ACC112 (cell line): ENCODE measurements around the gene NHERF2.

Source experiments
- H2AFZ ChIP-seq: fragments of 200-600 bp; sonication (generic); one replicate; pipeline ENCODE4 v1.6.0; 2017; ENCODE audit warnings: antibody characterized with exemption, low read length; ENCODE audit not compliant: unreplicated experiment
- H3K27ac ChIP-seq: fragments of 200-600 bp; sonication (generic); 2 replicates; pipeline ENCODE4 v1.5.1; 2014; ENCODE audit warnings: low read depth, mild to moderate bottlenecking, antibody characterized with exemption, low read length, moderate library complexity
- H3K27me3 ChIP-seq: fragments of 200-600 bp; sonication (generic); 2 replicates; pipeline ENCODE4 v1.6.1; 2014; ENCODE audit warnings: mild to moderate bottlenecking, antibody characterized with exemption, low read length, moderate library complexity, mixed read lengths; ENCODE audit not compliant: insufficient read depth
- H3K36me3 ChIP-seq: fragments of 200-600 bp; sonication (generic); 2 replicates; pipeline ENCODE4 v1.6.1; 2016; ENCODE audit warnings: mild to moderate bottlenecking, antibody characterized with exemption, low read length, moderate library complexity, mixed read lengths; ENCODE audit not compliant: insufficient read depth
- H3K4me1 ChIP-seq: fragments of 200-600 bp; sonication (generic); one replicate; pipeline ENCODE4 v1.6.1; 2016; ENCODE audit warnings: low read length, mixed read lengths; ENCODE audit not compliant: insufficient read depth, unreplicated experiment, control insufficient read depth
- H3K4me3 ChIP-seq: fragments of 200-600 bp; sonication (generic); 2 replicates; pipeline ENCODE4 v1.5.1; 2014; ENCODE audit warnings: mild to moderate bottlenecking, low read depth, low read length
- H3K79me2 ChIP-seq: fragments of 200-600 bp; sonication (generic); one replicate; pipeline ENCODE4 v1.6.0; 2016; ENCODE audit warnings: low read length; ENCODE audit not compliant: control insufficient read depth, unreplicated experiment, insufficient read depth

NHERF2 gene

DNA sequence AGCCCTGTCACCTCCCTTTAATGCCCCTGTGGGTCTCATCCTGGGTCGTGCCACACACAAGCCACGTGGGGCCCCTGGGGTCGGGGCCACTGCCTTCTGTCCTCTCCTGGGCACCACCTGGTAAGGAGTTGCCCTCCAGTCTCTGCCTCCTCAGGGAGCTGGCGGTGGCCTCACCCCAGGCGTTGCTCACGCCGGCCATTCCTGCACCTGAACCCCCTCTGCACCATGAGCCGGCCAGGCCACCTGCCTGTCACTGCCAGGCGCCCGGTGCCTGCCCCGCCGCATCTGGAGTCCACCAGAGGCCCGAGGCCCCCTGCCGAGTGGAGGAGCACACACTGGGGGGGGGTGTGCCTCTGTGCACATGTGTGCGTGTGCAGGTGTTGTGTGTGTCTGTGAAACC is 10.4 kb downstream of the NHERF2 start:
- Histone ChIP-seq H3K27me3 (no peaks in the 10 kb centered on the region), H3K4me1 (peaks cover 43% of the 10 kb centered on the region), H3K27ac (no peak overlapping the region), H3K79me2 (no peaks in the 10 kb centered on the region), H3K4me3 (no peak overlapping the region), H2AFZ (no peak overlapping the region), H3K36me3 (no peaks in the 10 kb centered on the region)

DNA sequence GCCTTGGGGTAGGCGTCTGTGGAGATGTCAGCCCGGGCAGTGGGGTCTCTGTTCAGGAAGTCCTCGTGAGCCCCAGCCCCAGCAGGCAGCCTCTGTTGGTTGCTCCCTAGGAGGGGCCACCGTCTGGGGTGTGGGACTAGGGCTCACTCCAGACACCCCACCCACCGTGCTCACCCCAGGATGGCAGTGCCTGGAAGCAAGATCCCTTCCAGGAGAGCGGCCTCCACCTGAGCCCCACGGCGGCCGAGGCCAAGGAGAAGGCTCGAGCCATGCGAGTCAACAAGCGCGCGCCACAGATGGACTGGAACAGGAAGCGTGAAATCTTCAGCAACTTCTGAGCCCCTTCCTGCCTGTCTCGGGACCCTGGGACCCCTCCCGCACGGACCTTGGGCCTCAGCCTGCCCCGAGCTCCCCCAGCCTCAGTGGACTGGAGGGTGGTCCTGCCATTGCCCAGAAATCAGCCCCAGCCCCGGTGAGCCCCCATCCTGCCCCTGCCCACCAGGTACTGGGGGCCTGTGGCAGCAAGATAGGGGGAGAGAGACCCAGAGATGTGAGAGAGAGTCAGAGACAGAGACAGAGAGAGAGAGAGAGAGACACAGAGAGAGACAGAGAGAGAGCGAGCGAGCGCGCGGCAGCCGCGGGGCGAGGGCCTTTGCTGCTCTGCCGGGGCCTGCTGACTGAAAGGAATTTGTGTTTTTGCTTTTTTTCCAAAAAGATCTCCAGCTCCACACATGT is 11.1 kb downstream of the NHERF2 start:
- no peaks in the 10 kb centered on the region for H3K27me3 ChIP-seq
- H3K4me3 ChIP-seq = no peak overlapping the region
- H3K4me1 ChIP-seq = peaks cover 37% of the 10 kb centered on the region
- H3K27ac ChIP-seq = no peak overlapping the region
- no peaks in the 10 kb centered on the region for H3K79me2 ChIP-seq
- no peak overlapping the region for H2AFZ ChIP-seq
- no peaks in the 10 kb centered on the region for H3K36me3 ChIP-seq

DNA sequence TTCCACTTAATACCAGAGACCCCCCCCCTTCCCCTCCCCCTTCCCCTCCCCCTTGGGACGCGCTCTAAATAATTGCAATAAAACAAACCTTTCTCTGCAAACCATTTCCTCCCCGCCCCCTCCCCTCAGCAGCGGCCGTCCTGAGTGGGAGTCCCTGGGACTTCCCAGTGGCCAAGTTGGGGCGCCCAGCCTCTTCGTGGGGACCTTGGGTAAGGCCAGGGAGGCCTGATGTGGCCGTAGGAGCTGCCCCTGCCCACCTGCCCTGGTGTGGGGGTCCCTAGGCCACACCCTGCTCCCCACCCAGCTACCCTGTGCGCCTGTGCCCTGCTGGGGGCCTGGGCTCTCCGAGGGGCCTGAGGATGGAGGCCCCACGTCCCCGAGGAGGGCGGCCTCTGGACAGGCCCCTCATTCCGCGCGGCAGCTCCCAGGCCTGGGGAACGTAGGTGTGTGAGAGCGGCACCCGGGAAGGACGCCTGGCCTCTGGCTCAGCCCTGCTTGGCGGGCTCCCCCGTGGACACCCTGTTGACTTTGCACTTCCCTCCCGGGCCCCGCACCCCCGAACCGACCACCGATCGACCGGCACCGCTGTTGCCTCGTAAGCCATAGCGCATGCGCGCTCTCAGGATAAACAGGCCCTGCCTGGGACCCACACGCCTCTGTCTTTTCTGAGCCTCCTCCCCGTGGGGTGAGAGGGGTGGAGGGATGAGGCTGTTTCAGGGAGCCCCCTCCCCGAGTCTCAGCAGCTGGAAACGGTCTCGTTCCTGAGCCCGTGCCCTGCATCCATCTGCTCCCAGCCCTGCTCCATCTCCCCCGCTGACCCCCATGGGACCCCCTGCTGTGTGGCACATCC is 11.9 kb downstream of the NHERF2 start:
- Histone ChIP-seq H3K4me3 (no peak overlapping the region), H3K4me1 (peaks cover 30% of the 10 kb centered on the region), H2AFZ (no peak overlapping the region), H3K27me3 (no peaks in the 10 kb centered on the region), H3K79me2 (no peaks in the 10 kb centered on the region), H3K27ac (no peak overlapping the region), H3K36me3 (no peaks in the 10 kb centered on the region)

DNA sequence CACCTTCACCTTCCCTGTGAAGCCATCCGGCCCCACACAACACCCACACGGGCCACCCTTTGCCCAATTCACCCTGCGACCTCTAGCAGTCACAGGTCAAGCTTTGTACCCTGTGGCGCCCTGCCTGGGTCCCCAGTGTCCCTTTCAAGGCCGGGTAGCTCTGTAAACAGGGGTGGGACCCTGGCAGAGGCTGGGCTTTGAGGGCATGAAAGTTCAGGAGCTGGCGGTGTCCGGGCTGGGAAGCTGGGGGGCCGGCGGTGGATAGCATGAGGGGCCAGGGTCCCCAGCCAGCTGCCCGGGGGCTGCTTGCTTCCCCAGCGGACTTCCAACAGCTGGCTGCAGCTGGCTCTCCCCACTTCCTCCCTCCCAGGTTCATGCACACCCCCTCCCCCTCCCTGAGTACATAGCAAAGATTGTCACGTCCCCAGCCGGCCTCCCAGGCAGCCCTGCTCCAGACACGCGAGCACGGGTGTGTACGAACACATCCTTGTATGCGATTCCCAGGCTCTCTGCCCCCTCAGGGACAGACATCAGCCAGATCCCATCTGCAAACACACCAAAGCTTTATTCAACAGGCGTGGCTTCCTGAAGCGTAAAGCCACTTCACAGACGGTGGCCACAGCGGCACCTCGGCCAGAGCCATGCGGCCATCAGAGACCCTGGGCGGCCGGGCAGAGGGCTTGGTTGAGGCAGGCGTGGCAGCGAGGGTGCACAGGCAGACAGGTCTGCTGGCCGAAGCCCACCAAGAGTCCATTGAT is 12.8 kb downstream of the NHERF2 start:
- Histone ChIP-seq H3K4me1 (peaks cover 24% of the 10 kb centered on the region), H3K27ac (no peak overlapping the region), H3K4me3 (no peak overlapping the region)

DNA sequence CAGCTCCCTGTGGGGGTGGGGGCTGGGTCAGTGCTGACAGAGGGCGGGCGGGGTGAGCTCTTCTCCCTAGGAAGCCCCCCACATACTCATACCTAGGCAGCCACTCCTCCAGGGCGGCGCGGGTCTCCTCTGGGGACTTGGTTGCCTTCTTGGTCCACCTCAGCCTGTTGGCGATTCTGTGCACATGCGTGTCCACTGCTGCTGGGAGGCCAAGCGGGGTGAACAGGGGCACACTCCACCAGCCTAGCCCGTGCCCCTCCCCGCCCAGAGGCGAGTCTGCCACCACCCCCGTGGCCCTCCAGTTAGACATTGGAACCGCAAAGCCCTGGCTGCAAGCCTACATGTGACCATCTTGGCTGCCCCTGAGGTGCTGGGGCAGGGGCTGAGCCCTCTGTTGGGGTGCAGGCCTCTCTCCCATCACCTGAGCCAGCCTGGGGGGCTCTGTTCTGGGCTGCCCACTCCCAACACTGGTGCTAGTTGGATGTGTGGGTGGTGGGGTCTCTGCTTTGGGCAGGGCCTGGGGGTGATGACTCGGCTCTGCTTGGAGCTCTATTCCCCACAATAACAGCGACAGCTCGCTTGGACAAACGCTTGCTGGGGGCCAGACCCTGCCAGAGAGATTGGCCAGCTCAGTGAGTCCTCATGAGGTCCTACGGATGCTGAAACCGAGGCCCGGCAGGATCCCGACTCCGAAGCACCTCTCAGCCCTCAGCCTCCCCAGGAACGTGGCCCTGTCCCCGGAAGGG is 13.5 kb downstream of the NHERF2 start:
- H3K27ac ChIP-seq = no peak overlapping the region
- H2AFZ ChIP-seq = no peak overlapping the region
- H3K36me3 ChIP-seq = no peaks in the 10 kb centered on the region
- no peaks in the 10 kb centered on the region for H3K27me3 ChIP-seq
- no peak overlapping the region for H3K4me3 ChIP-seq
- peaks cover 17% of the 10 kb centered on the region for H3K4me1 ChIP-seq
- no peaks in the 10 kb centered on the region for H3K79me2 ChIP-seq

More for the DNA sequence above, 12.8 kb downstream of the NHERF2 start:
- Histone ChIP-seq H3K79me2 (no peaks in the 10 kb centered on the region), H2AFZ (no peak overlapping the region), H3K36me3 (no peaks in the 10 kb centered on the region), H3K27me3 (no peaks in the 10 kb centered on the region)

DNA sequence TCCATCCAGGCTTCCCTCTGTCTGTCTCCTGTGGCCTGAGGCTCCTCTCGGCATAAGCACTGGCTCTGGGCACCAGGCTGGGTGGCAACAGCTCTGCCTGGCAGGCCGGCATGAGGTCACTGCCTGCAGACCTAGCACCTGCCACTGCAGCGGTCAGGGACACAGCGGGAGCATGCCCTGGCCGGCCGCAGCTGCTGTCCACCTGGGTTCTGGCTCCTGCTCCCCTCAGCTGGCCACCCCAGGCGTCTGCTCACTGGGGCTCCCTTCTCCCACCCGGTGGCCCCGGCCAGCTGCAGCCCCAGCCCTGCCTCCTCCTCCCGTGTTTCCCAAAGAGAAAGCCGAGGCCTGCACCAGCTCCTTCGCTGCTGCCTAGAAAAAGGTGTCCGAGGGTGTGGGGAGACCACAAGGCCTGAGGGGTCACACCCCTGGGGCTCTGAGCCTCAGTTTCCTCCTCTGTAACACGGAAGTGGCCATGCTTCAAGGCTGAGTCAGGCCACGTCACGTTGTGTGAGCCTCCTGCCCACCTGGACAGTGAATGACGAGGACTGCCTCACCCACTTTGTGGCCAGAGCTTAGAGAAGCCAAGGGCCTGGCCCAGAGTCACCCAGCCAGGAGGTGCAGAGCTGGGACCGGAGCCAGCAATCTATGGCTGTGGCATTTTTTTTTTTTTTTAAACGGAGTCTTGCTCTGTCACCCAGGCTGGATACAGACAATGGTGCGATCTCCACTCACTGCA is 14.3 kb downstream of the NHERF2 start:
- peaks cover 11% of the 10 kb centered on the region for H3K4me1 ChIP-seq

DNA sequence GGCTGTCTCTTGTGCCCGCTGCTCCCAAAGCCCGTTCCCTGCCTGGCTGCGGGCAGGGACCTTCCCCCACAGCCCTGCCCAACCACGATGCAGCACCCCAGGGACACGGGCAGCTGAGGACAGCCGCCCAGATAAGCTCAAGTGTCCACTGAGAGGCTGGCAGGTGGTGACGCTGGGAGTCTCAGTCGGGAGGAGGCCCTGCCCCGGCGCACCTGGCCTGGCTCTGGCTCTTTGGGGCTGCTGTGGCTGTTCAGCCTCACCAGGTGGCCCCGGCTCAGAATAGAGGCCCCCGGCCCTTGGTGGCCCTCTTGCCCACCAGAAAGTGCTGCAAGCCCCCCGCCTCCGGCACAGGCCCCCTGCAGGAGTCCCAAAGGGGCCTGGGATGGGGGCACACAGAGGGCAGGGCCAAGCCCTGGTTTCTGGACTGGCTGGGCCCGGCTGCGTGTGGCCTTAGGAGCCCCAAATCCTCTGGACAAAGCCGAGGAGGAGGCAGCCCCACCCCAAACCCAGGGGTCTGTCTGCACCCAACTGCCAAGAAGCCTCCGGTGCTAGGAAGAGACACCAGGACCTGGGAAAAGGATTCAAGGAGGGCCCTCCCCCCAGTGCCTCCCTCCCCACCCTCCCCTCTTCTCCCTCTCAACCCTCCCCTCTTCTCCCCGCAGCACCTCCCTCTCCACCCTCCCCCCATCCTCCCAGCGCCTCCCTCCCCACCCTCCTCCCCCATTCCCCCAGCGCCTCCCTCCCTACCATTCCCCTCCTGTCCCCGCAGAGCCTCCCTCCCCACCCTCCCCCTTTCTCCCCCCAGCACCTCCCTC is 15.7 kb downstream of the NHERF2 start:
- peaks cover 13% of the 10 kb centered on the region for H3K4me1 ChIP-seq

More for the DNA sequence above, 14.3 kb downstream of the NHERF2 start:
- no peak overlapping the region for H2AFZ ChIP-seq
- no peaks in the 10 kb centered on the region for H3K79me2 ChIP-seq
- H3K36me3 ChIP-seq = no peaks in the 10 kb centered on the region
- no peaks in the 10 kb centered on the region for H3K27me3 ChIP-seq
- H3K27ac ChIP-seq = no peak overlapping the region
- no peak overlapping the region for H3K4me3 ChIP-seq

DNA sequence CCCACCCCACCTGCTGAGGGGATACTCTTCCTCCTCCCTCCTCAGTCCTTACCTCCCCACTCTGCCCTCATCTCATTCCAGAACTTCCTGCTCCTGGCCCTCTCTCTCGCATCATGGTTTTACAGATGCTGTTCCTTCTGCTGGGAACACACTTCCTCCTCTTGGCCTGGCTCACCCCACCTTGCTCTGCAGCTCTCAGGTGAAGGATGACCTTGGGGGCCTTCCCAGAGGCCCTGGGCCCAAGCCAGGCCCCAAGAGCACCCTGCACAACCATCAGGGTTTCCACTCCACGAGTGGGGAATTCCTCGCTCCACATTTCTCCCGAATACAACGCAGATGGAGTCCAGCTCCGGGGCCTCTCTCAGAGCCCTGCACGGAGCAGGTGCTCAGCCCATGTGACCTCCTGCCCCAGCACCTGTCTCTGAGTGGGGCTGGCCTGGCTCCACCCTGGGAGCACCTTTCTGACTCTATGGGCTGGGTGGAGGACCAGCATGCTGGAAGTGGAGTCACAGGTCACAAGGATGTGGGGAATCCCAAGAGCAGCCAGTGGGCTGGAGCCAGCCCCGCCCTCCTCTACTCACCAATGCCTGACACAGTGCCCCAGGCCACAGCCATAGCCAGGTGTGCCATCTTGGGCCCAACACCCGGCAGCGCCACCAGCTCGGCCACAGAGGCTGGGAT is 16.4 kb downstream of the NHERF2 start:
- Histone ChIP-seq H3K36me3 (no peaks in the 10 kb centered on the region), H3K4me3 (no peak overlapping the region), H2AFZ (no peak overlapping the region), H3K79me2 (peaks cover 2% of the 10 kb centered on the region), H3K4me1 (peaks cover 13% of the 10 kb centered on the region), H3K27ac (no peak overlapping the region), H3K27me3 (no peaks in the 10 kb centered on the region)

More for the DNA sequence above, 15.7 kb downstream of the NHERF2 start:
- Histone ChIP-seq H3K79me2 (no peaks in the 10 kb centered on the region), H3K27me3 (no peaks in the 10 kb centered on the region), H3K36me3 (no peaks in the 10 kb centered on the region), H2AFZ (no peak overlapping the region), H3K27ac (no peak overlapping the region), H3K4me3 (no peak overlapping the region)
